ENCODE results near the gene APOBEC4. TPM values are rescaled to one million over a fixed set of nuclear protein-coding genes. Genes with fewer than 3 reads are reported as not detected.

The APOBEC4 gene
- total and polyA plus RNA-seq, 2 of the 8 experiments (the other 6 are each of a cell fraction or from before 2014, with no cell fraction given), result not detected

DNA sequence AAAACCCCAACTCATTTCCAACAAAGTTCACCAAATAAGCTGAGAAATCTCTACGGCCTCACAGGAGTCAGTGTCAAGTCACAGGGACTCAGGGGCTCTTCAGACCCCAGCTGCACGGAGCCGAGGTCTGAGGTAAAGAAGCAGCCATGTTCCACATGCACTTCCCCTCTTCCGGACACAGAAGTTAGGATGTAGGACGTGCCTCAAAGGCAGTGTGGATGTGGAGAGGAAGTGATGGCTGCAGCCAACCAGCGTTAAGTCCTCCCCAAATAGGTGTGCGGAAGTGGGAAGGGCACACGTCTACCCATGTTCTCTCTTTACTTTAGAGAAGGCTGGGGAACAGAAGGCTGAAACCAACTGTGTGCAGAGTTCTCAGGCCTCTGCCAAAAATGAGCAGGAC lies 48.3 kb downstream of the APOBEC4 start:
- no peak overlapping the region; the same call in 1 of the 2 replicates for H4K8ac ChIP-seq (ENCODE audit: extremely low read depth, insufficient read depth, low read length)
- no peak overlapping the region for H3K14ac ChIP-seq (ENCODE audit: insufficient read length)
- no peak overlapping the region for H2BK5ac ChIP-seq (ENCODE audit: low read depth, low read length)
- 95% methylated on average over 8 of the region's 8 CpGs; no CpG with 5 or more reads in 1 of the 2 experiments for WGBS, 2 experiments (ENCODE audit: extremely low coverage in 1 of 2, insufficient coverage in 1 of 2, insufficient read length in 1 of 2, insufficient replicate concordance in 2 of 2, low coverage in 1 of 2, low lambda C conversion rate in 2 of 2, missing lambda C conversion rate in 1 of 2)
- no peaks in the 10 kb centered on the region for H3K23me2 ChIP-seq (ENCODE audit: low read depth, low read length)
- no peaks in the 10 kb centered on the region for H3K27me3 ChIP-seq (replicated peaks in 1 of 4; ENCODE audit: control insufficient read depth in 3 of 4, extremely low read depth in 1 of 4, insufficient read depth in 3 of 4, low read length in 3 of 4)
- peak in 1 of 2 experiments; percentile 19 for DNase-seq (ENCODE audit: low read depth in 1 of 2, low spot score in 2 of 2)
- peak overlapping the region; percentile 64; the same call in 1 of the 2 replicates for H2AFZ ChIP-seq (ENCODE audit: low read length)
- no peaks in the 10 kb centered on the region for H3K79me1 ChIP-seq (ENCODE audit: low read depth, low read length)
- H3K9me3 ChIP-seq (ENCODE audit: insufficient read depth in 2 of 2, low read depth in 1 of 2, low read length in 1 of 2), result no peaks in the 10 kb centered on the region
- no peak overlapping the region for H3K9ac ChIP-seq (replicated peaks in 1 of 4; ENCODE audit: extremely low read depth in 1 of 4, low read depth in 3 of 4, low read length in 3 of 4)
- H3K56ac ChIP-seq (replicated peaks; ENCODE audit: insufficient read length, low read depth, low read length), result no peak overlapping the region
- H2BK12ac ChIP-seq (ENCODE audit: low read depth, low read length), result no peak overlapping the region
- H4K20me1 ChIP-seq (replicated peaks in 1 of 2; ENCODE audit: control insufficient read depth in 1 of 2, insufficient read depth in 2 of 2, low read length in 2 of 2), result no peaks in the 10 kb centered on the region
- H2BK20ac ChIP-seq (ENCODE audit: low read length), result no peak overlapping the region
- no peak overlapping the region for H4K91ac ChIP-seq (replicated peaks; ENCODE audit: insufficient read length, low read length)
- TF ChIP-seq MAX (IDR thresholded peaks at IDR 0.05) (no peak), TCF12 (IDR thresholded peaks at IDR 0.05; ENCODE audit: low read depth, low read length) (no peak)
- CTCF ChIA-PET (ENCODE audit: partially characterized antibody), result interaction anchor here (0.6 to 0.9 kb wide), 2 partner anchors 17 to 334 kb away, joined by 3 to 4 read pairs; no protein-coding TSS in a partner anchor
- no peak overlapping the region for H3K4me3 ChIP-seq (ENCODE audit: extremely low read depth in 1 of 4, insufficient read depth in 2 of 4, low read depth in 3 of 4, low read length in 4 of 4)
- no peak overlapping the region for H3K4me2 ChIP-seq (ENCODE audit: insufficient read depth in 1 of 2, low read depth in 2 of 2, low read length in 2 of 2)
- H2BK120ac ChIP-seq (replicated peaks; ENCODE audit: low read depth, low read length), result no peak overlapping the region
- H3K27ac ChIP-seq (ENCODE audit: low read depth, low read length), result no peak overlapping the region
- H3K4ac ChIP-seq (replicated peaks; ENCODE audit: insufficient read length, low read depth, low read length), result no peak overlapping the region
- H3K18ac ChIP-seq (ENCODE audit: extremely low read depth, low read length), result no peak overlapping the region
- no peak overlapping the region for H2AK5ac ChIP-seq (ENCODE audit: low read depth, low read length)
- no peaks in the 10 kb centered on the region for H3K36me3 ChIP-seq (ENCODE audit: control insufficient read depth in 2 of 4, insufficient read depth in 4 of 4, low read length in 3 of 4)
- POLR2A ChIA-PET (ENCODE audit: partially characterized antibody), result no interaction called here
- no peak overlapping the region for H4K5ac ChIP-seq (ENCODE audit: insufficient read length, low read depth, low read length)
- no peaks in the 10 kb centered on the region for H3K79me2 ChIP-seq (ENCODE audit: control insufficient read depth in 1 of 2, insufficient read depth in 2 of 2, low read length in 2 of 2)
- H3K4me1 ChIP-seq (replicated peaks in 1 of 4; ENCODE audit: control insufficient read depth in 3 of 4, insufficient read depth in 4 of 4, low read length in 3 of 4), result no peaks in the 10 kb centered on the region
- H2BK15ac ChIP-seq (ENCODE audit: low read length), result no peak overlapping the region
- FAIRE-seq, result no peak
- H3K23ac ChIP-seq (ENCODE audit: insufficient read length), result no peak overlapping the region
